NCI-H146 treated with DMSO at 0.1 percent for 48 hours (cell line): Measurements from ENCODE around the gene PERM1.
"Not testable (repeated sequence)": the region's sequence is repeated elsewhere in the genome, so short reads cannot be mapped to it uniquely, and the experiment has no call there.

Experiments
- DNase-seq: peaks from one replicate; lab custom pipeline; 2025; ENCODE audit not compliant: unreplicated experiment; lab: John Stamatoyannopoulos, UW

PERM1 gene

GRCh38 chr1:979744-980072 is 2.2 kb downstream of the PERM1 start:
- no peak for DNase-seq

DNA sequence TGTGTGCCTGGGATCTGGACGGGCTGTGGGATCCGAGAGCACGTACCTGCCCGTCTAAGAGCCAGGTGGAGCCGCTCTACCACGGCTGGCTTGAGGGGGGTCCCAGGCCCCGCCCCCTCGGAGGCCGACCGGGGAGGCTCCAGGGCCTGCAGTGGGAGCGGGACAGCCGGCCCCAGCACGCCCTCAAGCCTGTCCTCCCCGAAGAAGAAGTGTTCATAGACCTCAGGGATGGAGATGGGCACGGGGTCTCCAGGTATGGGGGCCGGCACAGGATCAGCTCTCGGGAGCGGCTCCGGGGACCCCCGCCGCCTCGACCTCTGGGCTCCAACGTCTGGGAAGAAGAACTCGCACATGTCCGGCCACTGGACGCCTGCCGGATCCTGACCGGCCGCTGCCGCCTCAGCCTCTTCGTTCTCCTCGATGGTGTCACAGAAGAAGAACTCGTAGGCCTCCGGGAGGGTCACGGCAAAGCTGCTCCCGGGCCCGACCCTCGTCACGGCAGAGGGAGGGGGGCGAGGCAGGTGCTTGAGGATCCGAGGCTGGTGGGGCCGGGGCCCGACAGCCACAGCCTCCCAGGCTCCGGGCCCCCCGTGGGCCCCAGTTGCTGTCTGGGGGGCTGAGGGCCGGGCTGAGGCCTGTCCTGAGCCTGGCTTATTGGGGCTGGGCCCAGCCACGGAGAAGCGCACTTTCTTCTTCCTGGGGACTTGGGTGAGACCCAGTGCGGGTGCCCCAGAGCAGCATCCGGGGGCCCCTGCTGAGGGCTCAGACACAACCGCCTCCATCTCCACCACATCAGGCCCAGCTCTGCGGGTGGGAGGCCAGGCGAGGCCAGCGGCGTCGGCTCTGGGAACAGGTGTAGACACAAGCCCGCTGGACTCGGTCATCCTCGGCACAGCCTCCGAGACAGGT is 2.8 kb downstream of the PERM1 start:
- no peak for DNase-seq

DNA sequence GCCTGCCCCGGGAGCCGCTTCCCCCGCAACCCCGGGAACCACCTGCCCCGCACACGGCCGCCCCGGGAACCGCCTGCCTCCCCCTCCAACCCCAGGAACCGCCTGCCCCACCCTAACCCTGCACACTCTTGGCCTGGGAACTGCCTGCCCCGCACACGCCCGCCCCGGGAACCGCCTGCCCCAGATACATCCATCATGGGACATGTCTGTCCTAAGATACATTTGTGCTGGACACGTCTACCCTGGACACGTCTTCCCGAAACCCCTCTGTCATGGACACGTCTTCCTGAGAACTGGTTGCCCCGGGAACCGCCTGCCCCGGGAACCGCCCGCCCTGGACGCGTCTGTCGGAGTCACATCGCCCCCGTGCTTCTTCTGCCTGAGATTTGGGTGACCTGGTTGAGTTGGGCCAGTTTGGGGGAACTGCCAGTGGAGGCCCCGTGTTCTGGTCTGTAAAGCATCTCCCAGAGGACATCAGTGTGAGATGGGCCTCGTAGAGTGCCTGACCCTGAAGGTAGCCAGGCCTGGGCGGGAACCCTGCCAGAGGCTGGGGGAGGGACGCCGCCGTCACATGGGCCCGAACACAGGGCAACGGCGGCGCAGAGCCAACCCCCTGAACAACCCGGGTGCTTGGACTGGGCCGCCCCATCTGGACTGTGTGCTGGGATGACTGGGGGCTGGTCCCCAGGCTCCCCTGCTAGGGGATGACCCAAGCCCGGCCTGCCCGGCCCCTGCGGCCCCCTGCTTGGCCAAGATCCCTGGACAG is 3.6 kb downstream of the PERM1 start:
- DNase-seq, result no peak

DNA sequence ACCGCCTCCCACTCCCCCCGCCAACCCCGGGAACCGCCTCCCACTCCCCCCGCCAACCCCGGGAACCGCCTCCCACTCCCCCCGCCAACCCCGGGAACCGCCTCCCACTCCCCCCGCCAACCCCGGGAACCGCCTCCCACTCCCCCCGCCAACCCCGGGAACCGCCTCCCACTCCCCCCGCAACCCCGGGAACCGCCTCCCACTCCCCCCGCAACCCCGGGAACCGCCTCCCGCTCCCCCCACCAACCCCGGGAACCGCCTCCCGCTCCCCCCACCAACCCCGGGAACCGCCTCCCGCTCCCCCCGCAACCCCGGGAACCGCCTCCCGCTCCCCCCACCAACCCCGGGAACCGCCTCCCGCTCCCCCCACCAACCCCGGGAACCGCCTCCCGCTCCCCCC is 5.1 kb downstream of the PERM1 start:
- DNase-seq, result not testable (repeated sequence)

DNA sequence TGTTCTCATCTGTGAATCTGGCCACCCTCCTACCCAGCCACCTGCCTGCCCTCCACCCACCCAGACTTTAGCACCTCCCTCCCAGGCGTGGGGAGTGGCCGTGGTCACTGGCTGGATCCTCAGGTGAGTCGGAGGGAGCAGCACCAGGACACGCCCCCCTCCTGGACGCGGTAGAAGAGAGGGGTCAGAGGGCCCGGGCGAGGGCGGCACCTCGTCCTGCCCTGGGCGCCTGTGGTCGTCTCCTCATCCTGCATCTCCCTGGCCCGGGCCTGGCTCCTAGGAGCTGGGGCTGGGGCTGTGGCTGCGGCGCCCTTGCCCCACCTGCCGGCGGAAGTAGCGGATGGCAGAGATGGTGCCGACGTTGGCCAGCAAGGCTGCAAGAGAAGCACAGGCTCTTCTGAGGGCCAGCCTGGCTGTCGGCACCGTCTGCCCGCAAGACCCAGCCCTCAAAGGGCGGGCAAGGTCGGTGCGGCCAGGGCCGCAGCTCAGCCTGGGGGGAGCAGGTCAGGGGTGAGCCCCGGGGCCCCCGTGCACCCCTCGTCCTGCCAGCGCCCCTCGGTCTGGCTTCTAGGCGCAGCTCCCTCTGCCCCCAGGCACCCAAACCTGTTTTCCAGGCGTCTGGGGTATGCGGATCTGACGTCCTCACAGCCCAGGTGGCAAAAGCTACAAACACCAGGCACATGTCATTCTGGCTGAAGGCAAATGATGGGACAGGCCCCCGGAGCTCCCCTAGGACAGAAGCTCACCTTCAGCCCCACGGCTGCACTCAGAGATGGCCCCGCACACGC is 5.8 kb downstream of the PERM1 start:
- no peak for DNase-seq

DNA sequence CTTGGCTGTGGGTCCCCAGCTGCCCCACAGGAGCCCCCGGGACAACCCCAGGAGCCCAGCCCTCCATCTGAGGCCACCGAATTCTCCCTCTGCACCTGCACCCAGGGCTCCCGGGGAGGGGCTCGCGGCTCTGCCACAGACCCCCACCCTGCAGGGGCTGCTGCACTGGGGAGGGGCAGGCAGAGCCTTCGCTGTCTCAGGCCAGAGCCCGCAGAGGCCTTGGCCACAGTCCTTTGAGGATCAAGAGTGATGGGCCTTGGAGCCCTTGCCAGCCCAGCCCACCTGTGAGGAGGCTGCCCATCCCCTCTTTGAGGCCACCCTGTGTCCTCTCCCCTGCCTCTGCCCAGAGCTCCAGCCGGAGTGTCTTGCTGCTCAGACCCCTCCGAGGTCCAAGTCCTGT is 6.5 kb downstream of the PERM1 start:
- DNase-seq, result no peak

GRCh38 chr1:974687-975328 is 7.1 kb downstream of the PERM1 start:
- DNase-seq, result no peak

DNA sequence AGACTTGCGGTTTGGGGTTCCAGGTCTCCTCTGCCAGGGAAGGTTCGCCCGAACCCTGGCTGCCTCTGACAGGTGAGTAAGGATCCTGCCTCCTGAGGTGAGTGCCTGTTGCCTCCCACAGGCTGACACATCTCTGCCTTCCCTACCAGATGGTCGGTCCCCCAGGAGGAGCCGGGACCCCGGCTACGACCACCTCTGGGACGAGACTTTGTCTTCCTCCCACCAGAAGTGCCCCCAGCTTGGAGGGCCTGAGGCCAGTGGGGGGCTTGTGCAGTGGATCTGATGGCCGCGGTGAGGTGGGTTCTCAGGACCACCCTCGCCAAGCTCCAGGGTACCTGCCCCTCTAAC is 7.6 kb downstream of the PERM1 start:
- no peak for DNase-seq

- DNase-seq, result no peak
Measured at GRCh38 chr1:973459-974292, 8.2 kb downstream of the PERM1 start.

DNA sequence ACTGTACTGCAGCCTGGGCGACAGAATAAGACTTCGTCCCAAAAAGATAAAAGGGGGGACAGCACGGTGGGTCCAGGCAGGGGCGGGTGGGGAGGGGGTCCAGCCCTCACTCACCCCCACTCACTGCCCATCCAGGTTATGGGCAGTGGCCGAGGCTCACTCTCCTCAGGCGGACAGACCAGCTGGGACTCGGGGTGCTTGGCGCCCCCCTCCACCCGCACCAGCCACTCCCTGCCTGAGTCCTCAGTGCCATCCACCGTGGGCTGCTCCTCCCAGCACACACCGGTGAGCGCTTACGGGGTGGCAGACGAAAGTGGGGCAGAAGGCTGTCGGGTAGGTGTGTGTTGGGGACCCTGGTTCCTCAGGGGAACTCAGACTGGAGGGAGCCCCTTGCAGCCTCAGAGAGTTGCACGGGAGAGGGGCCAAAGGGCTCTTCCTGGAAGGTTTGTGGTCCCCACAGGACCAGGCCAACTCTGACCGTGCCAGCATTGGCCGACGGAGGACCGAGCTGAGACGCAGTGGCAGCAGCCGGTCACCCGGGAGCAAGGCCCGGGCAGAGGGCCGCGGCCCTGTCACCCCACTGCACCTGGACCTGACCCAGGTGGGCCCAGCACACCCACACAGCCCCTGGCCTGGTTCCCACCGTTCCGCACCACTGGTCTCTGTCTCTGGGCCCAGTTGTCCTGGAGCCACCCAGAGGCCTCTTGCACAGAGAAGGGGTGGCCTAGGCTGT is 9.0 kb downstream of the PERM1 start:
- DNase-seq, result no peak

DNA sequence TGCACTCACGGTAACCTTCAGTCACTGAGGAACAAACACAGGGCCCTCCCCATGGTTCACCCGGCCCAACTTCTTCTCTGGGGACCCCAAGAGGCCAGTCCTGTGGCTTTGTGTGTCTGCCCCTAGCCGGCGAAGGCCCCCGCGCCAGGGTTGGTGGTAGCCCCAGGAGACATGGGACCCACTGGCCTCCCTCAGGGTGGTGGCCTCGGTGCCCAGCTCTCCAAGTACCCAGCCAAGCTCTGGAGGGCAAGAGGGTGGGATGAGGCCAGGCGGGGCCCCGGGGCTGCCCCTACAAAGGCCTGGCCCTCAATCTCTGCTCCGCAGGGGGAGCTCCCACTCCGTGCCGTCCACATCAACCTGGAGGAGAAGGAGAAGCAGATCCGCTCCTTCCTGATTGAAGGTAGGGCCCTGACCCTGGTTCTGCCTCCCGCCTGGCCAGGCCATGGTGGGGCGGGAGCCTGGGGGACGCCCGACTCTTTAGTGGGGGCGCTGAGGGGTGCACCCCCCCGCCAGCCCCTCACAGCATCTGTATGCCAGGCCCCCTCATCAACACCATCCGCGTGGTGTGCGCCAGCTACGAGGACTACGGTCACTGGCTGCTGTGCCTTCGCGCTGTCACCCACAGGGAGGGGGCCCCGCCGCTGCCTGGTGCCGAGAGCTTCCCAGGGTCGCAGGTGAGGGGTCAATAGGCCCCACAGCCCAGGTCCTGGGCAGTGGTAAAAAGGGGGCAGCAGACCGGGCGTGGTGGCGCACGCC is 10.0 kb downstream of the PERM1 start:
- DNase-seq, result no peak

- DNase-seq, result no peak
Measured at GRCh38 chr1:970973-971730, 10.7 kb downstream of the PERM1 start.

DNA sequence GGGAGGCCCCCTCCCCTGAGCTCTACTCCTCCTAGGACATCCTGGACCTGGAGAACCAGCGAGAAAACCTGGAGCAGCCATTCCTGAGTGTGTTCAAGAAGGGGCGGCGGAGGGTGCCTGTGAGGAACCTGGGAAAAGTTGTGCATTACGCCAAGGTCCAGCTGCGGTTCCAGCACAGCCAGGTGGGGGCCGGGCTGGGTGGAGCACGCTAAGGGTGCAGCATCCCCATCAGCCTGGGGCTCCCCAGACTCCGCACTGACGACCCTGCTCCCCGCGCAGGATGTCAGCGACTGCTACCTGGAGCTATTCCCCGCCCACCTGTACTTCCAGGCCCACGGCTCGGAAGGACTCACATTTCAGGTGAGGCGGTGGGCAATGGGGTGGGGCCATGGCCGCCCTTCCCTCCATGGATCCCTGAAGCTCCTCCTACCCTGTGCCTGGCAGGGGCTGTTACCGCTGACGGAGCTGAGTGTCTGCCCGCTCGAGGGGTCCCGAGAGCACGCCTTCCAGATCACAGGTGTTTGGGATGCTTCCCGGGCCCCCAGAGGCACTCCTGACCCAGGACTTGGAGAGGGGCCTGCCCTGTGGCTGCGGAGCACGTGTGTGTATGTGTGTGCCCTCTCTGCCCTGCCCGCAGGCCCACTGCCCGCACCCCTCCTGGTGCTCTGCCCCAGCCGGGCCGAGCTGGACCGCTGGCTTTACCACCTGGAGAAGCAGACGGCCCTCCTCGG is 11.5 kb downstream of the PERM1 start:
- DNase-seq, result no peak

DNA sequence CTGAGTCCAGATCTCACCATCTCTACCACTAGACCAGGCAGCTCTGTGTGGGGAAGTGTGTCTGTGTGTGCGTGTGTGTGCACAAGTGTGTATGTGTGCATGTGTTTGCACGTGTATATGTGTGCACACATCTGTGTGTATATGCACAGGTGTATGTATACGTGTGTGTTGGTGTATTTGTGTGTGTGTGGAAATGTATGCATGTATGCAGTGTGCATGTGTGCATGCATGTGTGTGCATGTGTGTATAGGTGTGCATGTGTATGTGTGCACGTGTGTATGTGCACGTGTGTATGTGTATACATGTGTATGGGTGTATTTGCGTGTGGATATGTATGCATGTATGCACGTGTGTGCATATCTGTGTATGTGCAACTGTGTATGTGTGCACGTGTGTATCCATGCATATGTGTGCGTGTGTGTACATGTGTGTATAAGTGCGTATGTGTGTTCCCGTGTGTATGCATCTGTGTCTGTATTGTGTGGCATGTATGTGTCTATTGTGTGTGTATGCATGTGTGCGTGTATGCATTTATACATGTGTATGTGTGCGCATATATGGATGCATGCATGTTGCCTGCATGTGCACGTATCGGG is 12.5 kb downstream of the PERM1 start:
- no peak for DNase-seq

DNA sequence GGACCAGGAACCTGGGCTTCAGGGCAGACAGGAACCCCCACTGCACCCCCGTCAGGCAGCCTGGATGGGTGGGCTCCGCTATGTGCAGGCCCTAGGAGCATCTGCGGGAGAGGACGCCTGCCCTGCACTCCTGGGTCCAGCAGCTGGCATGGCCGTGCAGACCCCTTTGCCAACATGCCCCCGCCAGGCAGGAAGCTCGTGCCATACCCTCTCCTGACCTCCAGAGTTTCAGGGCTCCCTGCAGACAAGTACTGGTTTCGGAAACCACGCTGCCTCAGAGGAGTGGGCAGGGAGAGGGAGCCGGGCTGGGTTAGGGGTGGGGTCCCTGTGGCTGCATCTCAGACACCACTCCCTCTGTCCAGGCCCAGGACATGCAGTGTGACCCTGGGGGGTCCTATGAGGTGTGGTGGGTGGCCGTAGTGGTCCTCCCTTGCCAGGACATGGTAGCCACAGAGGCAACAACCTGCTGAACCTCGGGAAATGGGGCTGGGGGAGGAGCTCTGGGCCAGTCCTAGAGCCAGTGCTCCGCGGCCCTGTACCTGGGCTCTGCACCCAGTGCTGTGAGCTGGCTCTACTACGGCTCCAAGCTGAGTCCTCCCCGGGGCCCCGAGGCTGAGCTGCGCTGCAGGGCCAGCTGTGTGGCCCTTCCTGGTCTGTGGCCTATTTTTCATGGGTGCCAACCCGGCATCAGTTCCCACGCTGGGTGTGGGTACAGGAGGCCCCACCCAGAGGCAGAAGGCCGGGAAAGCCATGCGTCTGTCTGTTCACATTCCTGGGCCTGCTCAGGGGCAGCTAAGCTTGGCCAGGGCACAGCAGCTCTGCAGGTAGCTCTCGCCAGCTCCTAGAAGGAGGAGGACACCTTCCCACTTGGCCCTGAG is 14.2 kb downstream of the PERM1 start:
- no peak for DNase-seq

DNA sequence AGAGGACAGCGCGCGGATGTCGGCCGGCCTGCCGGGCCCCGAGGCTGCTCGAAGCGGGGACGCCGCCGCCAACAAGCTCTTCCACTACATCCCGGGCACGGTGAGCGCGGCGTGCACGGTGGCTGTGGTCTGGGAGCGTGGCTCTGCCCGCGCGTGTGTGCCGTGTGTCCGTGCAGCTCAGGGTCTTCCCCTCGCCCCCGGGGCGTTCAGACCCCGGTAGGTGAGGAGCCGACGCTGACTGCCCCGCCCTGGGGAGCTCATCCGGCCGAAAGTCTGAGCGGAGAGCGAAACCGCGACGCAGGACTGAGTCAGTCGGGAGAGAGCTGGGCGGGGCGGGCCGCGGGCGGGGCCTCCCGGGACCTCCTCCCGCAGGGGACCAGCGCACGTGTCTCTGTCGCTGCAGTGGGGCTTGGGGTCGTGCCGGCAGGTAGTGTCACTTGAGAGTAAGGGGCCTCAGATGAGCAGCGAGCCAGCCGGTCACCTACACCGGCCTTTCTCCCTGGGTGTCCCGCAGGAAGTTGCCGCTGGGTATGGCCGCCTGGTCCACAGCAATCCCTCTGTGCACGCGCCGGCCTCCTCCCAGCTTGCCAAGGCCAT is 15.1 kb downstream of the PERM1 start:
- no peak for DNase-seq
